HepG2 (cell line): Measurements from ENCODE around the gene ALS2.

Experiments
- HMG20B ChIP-seq: conservative IDR thresholded peaks from 2 replicates; pipeline ENCODE4 v1.6.1; 2016; ENCODE audit warnings: missing genetic modification reagents, missing compliant biosample characterization
- HNRNPL ChIP-seq: fragments of 200-400 bp; formaldehyde crosslinking; IDR thresholded peaks from 2 replicates; pipeline ENCODE4 v1.6.1; 2017; ENCODE audit warnings: mild to moderate bottlenecking, low read depth, low read length
- YY1 ChIP-seq: IDR thresholded peaks from 2 replicates; pipeline ENCODE4 v1.6.1; 2011; ENCODE audit warnings: low read length, low read depth, moderate library complexity, mild to moderate bottlenecking; ENCODE audit not compliant: insufficient read depth, insufficient replicate concordance
- ZFX ChIP-seq: sonication (generic); formaldehyde crosslinking; IDR thresholded peaks from 2 replicates; pipeline ENCODE4 v1.4.0; 2020; ENCODE audit warnings: mild to moderate bottlenecking, low read depth, missing genetic modification reagents, moderate library complexity
- ZNF468 ChIP-seq: sonication (generic); formaldehyde crosslinking; IDR thresholded peaks from 2 replicates; pipeline ENCODE4 v1.8.0; 2022; ENCODE audit warnings: mild to moderate bottlenecking, moderate library complexity, missing genetic modification reagents
- ZSCAN5A ChIP-seq: sonication (generic); formaldehyde crosslinking; IDR thresholded peaks from 2 replicates; pipeline ENCODE4 v1.8.0; 2022; ENCODE audit warnings: mild to moderate bottlenecking, missing genetic modification reagents, borderline replicate concordance
- TF ChIP-seq, protein P1 (sequence below): sonication (generic); formaldehyde crosslinking; IDR thresholded peaks from 2 replicates; pipeline ENCODE4 v1.4.0; 2020; ENCODE audit warnings: missing genetic modification reagents, mild to moderate bottlenecking, borderline replicate concordance
- TF ChIP-seq, protein P2 (sequence below): sonication (generic); formaldehyde crosslinking; IDR thresholded peaks from 2 replicates; pipeline ENCODE4 v1.4.0; 2020; ENCODE audit warnings: missing genetic modification reagents, mild to moderate bottlenecking, borderline replicate concordance
- TF ChIP-seq, protein P3 (sequence below): sonication (generic); formaldehyde crosslinking; IDR thresholded peaks from 2 replicates; pipeline ENCODE4 v1.5.0; 2020; ENCODE audit warnings: mild to moderate bottlenecking, missing genetic modification reagents

GRCh38 chr2:201746551-201746950 lies 34.2 kb downstream of the ALS2 start:
- TF ChIP-seq ZFX, result no peak
- TF ChIP-seq, protein P1, sequence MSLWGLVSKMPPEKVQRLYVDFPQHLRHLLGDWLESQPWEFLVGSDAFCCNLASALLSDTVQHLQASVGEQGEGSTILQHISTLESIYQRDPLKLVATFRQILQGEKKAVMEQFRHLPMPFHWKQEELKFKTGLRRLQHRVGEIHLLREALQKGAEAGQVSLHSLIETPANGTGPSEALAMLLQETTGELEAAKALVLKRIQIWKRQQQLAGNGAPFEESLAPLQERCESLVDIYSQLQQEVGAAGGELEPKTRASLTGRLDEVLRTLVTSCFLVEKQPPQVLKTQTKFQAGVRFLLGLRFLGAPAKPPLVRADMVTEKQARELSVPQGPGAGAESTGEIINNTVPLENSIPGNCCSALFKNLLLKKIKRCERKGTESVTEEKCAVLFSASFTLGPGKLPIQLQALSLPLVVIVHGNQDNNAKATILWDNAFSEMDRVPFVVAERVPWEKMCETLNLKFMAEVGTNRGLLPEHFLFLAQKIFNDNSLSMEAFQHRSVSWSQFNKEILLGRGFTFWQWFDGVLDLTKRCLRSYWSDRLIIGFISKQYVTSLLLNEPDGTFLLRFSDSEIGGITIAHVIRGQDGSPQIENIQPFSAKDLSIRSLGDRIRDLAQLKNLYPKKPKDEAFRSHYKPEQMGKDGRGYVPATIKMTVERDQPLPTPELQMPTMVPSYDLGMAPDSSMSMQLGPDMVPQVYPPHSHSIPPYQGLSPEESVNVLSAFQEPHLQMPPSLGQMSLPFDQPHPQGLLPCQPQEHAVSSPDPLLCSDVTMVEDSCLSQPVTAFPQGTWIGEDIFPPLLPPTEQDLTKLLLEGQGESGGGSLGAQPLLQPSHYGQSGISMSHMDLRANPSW, result no peak
- TF ChIP-seq, protein P2, sequence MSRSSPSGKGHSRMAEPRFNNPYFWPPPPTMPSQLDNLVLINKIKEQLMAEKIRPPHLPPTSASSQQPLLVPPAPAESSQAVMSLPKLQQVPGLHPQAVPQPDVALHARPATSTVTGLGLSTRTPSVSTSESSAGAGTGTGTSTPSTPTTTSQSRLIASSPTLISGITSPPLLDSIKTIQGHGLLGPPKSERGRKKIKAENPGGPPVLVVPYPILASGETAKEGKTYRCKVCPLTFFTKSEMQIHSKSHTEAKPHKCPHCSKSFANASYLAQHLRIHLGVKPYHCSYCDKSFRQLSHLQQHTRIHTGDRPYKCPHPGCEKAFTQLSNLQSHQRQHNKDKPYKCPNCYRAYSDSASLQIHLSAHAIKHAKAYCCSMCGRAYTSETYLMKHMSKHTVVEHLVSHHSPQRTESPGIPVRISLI (CRISPR knock-in tag), result no peak
- no peak for TF ChIP-seq ZNF468 (CRISPR knock-in tag)
- TF ChIP-seq ZSCAN5A (CRISPR knock-in tag), result no peak
- TF ChIP-seq YY1, result no peak
- TF ChIP-seq HMG20B, result no peak
- TF ChIP-seq, protein P3, sequence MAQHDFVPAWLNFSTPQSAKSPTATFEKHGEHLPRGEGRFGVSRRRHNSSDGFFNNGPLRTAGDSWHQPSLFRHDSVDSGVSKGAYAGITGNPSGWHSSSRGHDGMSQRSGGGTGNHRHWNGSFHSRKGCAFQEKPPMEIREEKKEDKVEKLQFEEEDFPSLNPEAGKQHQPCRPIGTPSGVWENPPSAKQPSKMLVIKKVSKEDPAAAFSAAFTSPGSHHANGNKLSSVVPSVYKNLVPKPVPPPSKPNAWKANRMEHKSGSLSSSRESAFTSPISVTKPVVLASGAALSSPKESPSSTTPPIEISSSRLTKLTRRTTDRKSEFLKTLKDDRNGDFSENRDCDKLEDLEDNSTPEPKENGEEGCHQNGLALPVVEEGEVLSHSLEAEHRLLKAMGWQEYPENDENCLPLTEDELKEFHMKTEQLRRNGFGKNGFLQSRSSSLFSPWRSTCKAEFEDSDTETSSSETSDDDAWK (CRISPR knock-in tag), result no peak
- TF ChIP-seq HNRNPL, result no peak
